Retinal pigment epithelial cell (primary cell): Measurements from ENCODE around the gene SLC39A9.

Experiments used
- DNase-seq: peaks from one replicate; pipeline ENCODE4 v3.0.0-alpha.2; 2010; ENCODE audit warnings: low read depth
- H3K4me3 ChIP-seq: 2 replicates; pipeline ENCODE4 v1.5.1; 2011; ENCODE audit warnings: mild to moderate bottlenecking, low read length, control low read depth, moderate library complexity
- TF ChIP-seq, protein P1 (sequence below): conservative IDR thresholded peaks from 2 replicates; pipeline ENCODE4 v1.5.1; 2011; ENCODE audit warnings: low read depth, low read length, control low read depth, inconsistent platforms

Gene SLC39A9

GRCh38 chr14:69354383-69355153 is 43.9 kb upstream of the SLC39A9 start:
- TF ChIP-seq, protein P1, sequence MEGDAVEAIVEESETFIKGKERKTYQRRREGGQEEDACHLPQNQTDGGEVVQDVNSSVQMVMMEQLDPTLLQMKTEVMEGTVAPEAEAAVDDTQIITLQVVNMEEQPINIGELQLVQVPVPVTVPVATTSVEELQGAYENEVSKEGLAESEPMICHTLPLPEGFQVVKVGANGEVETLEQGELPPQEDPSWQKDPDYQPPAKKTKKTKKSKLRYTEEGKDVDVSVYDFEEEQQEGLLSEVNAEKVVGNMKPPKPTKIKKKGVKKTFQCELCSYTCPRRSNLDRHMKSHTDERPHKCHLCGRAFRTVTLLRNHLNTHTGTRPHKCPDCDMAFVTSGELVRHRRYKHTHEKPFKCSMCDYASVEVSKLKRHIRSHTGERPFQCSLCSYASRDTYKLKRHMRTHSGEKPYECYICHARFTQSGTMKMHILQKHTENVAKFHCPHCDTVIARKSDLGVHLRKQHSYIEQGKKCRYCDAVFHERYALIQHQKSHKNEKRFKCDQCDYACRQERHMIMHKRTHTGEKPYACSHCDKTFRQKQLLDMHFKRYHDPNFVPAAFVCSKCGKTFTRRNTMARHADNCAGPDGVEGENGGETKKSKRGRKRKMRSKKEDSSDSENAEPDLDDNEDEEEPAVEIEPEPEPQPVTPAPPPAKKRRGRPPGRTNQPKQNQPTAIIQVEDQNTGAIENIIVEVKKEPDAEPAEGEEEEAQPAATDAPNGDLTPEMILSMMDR = no peak
- no peak overlapping the region for H3K4me3 ChIP-seq
- DNase-seq = no peak

- H3K4me3 ChIP-seq = no peak overlapping the region
- no peak for DNase-seq
- TF ChIP-seq, protein P1 = no peak
Measured at GRCh38 chr14:69355154-69355597, 43.3 kb upstream of the SLC39A9 start.

DNA sequence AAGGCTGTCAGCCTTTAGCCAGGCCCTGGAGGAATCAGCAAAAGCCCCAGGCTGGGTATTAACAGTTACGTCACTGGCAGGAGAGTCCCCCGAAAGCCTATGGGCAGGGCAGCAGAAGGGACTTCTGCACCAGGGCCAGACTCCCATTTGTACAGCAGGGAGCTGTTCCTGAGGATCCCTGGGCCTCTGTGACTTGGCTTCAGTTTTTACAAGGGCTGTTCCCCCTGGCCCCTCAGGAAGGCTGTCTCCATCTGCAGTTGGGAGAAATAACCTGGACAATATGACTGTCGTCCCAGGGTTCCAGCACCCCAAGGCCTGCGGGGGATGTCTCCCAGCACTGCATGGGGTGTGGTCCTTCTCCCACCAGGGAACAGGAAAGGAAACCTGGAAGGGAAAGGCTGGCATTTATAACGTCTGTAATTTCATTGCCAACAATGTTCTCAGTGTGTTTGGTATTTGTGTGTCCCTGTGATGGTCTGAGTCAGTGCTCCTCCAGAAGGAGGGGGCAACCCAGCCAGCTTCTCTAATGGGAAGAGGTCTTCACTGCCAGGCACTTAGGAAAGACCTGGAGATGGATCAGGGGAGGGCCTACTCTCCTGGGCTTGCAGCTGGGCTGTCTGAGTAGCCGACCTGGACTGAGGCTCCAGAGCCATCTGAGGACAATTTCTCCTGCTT is 42.7 kb upstream of the SLC39A9 start:
- H3K4me3 ChIP-seq = no peak overlapping the region
- TF ChIP-seq, protein P1 = no peak
- peak; percentile 12 for DNase-seq

- no peak for DNase-seq
- TF ChIP-seq, protein P1 = no peak
- H3K4me3 ChIP-seq = no peak overlapping the region
Measured at GRCh38 chr14:69356903-69357543, 41.5 kb upstream of the SLC39A9 start.

DNA sequence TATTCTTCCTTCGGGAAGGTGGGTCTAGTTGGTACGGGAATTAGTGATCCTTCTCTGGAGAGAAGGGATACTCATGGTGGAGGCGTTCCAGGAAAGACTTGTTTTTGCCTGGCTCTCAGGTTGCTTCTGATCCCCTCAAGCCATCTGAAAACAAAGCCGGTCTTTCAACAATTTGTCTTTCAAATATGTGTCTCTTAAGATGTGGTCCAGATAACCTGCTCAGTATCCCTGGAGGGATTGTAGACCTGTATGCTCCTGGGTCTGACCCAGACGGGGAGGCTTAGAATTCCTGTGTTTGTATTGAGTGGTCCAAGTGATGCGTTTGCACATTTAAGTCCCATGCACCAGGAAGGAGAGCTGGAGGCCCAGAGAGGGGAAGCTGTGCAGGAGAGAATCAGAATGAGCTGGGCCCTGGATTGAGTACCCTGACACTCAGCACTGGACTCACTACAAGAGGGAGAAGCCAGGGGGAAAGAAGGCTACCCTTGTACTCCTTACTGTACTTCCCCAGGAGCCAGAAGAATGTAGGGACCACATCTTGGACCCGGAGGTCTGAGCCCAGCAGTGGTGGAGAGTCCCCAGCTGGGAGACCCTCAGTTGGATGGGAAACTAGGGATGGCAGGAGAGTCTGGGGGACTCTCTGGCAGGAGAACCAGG is 40.8 kb upstream of the SLC39A9 start:
- TF ChIP-seq, protein P1 = no peak
- H3K4me3 ChIP-seq = no peak overlapping the region
- DNase-seq = no peak

- TF ChIP-seq, protein P1 = no peak
- no peak overlapping the region for H3K4me3 ChIP-seq
- DNase-seq = no peak
Measured at GRCh38 chr14:69358233-69358963, 40.1 kb upstream of the SLC39A9 start.
